H1 (cell line): ENCODE data around the gene ACYP2. TPM values are rescaled to one million over a fixed set of nuclear protein-coding genes. Genes with fewer than 3 reads are reported as not detected.

Experiments used
- CTCF ChIA-PET: fragments of 300-600 bp; sonication (Branson Sonifier 250); formaldehyde crosslinking; loops from one replicate; lab custom pipeline; 2021; ENCODE audit not compliant: partially characterized antibody; lab: Charles Lee
- POLR2A ChIA-PET: fragments of 300-600 bp; sonication (Branson Sonifier 250); formaldehyde crosslinking; loops from one replicate; lab custom pipeline; 2021; ENCODE audit warnings: inconsistent platforms; ENCODE audit not compliant: partially characterized antibody; lab: Charles Lee
- DNase-seq, 2 experiments: peaks; one replicate each; pipeline versions ENCODE4 v3.0.0 to v3.0.0-alpha.2; 2010 to 2022; ENCODE audit warnings: low spot score in 2 of 2, low read depth in 1 of 2, mixed read lengths in 1 of 2
- FAIRE-seq: peaks from 2 replicates; lab custom pipeline; 2011; peaks lifted over from hg19 to GRCh38; lab: Jason Lieb, UNC
- H2AFZ ChIP-seq: 2 replicates; pipeline ENCODE4 v1.8.1; 2012; ENCODE audit warnings: low read length, inconsistent platforms
- H2AK5ac ChIP-seq: 2 replicates; pipeline ENCODE4 v1.6.1; 2013; ENCODE audit warnings: low read depth, low read length
- H2BK120ac ChIP-seq: replicated peaks from 2 replicates; pipeline ENCODE3; 2013; ENCODE audit warnings: low read depth, low read length, inconsistent platforms
- H2BK12ac ChIP-seq: 2 replicates; pipeline ENCODE4 v1.6.1; 2013; ENCODE audit warnings: low read depth, low read length
- H2BK15ac ChIP-seq: 2 replicates; pipeline ENCODE4 v1.6.1; 2013; ENCODE audit warnings: low read length
- H2BK20ac ChIP-seq: 2 replicates; pipeline ENCODE4 v1.6.1; 2013; ENCODE audit warnings: low read length
- H2BK5ac ChIP-seq: 2 replicates; pipeline ENCODE4 v1.6.1; 2013; ENCODE audit warnings: low read depth, low read length
- H3K14ac ChIP-seq: 2 replicates; pipeline ENCODE4 v1.6.1; 2013; ENCODE audit warnings: inconsistent platforms; ENCODE audit not compliant: insufficient read length
- H3K18ac ChIP-seq: 2 replicates; pipeline ENCODE4 v1.6.1; 2013; ENCODE audit warnings: low read length; ENCODE audit errors: extremely low read depth
- H3K23ac ChIP-seq: 2 replicates; pipeline ENCODE4 v1.6.1; 2013; ENCODE audit warnings: inconsistent platforms; ENCODE audit not compliant: insufficient read length
- H3K23me2 ChIP-seq: 2 replicates; pipeline ENCODE4 v1.6.1; 2013; ENCODE audit warnings: low read depth, low read length
- H3K27ac ChIP-seq: 2 replicates; pipeline ENCODE4 v1.6.1; 2011; ENCODE audit warnings: low read depth, low read length, inconsistent platforms
- H3K27me3 ChIP-seq, 4 experiments: replicated peaks in 1 of 4; 1 replicate in 1 of 4; 2 replicates in 3 of 4; pipeline versions ENCODE4 v1.6.1 to v1.8.1; 2011 to 2013; ENCODE audit warnings: low read length in 3 of 4, mild to moderate bottlenecking in 3 of 4, inconsistent platforms in 2 of 4, mixed read lengths in 2 of 4, moderate library complexity in 1 of 4; ENCODE audit not compliant: control insufficient read depth in 3 of 4, insufficient read depth in 3 of 4; ENCODE audit errors: extremely low read depth in 1 of 4
- H3K36me3 ChIP-seq, 4 experiments: 2 replicates each; pipeline versions ENCODE4 v1.6.1 to v1.8.1; 2011 to 2013; ENCODE audit warnings: mild to moderate bottlenecking in 4 of 4, low read length in 3 of 4, moderate library complexity in 2 of 4, control low read depth in 1 of 4, inconsistent platforms in 1 of 4; ENCODE audit not compliant: insufficient read depth in 4 of 4, control insufficient read depth in 2 of 4
- H3K4ac ChIP-seq: replicated peaks from 2 replicates; pipeline ENCODE3; 2013; ENCODE audit warnings: low read length, low read depth, mixed read lengths, inconsistent platforms; ENCODE audit not compliant: insufficient read length
- H3K4me1 ChIP-seq, 4 experiments: replicated peaks in 1 of 4; 1 replicate in 1 of 4; 2 replicates in 3 of 4; pipeline versions ENCODE4 v1.6.1 to v1.8.1; 2011 to 2013; ENCODE audit warnings: low read length in 3 of 4, inconsistent platforms in 2 of 4, mixed read lengths in 1 of 4; ENCODE audit not compliant: insufficient read depth in 4 of 4, control insufficient read depth in 3 of 4
- H3K4me2 ChIP-seq, 2 experiments: 2 replicates each; pipeline versions ENCODE4 v1.6.1 to v1.8.1; 2011 to 2013; ENCODE audit warnings: low read depth in 2 of 2, low read length in 2 of 2, control low read depth in 1 of 2, inconsistent platforms in 1 of 2, mild to moderate bottlenecking in 1 of 2; ENCODE audit not compliant: insufficient read depth in 1 of 2
- H3K4me3 ChIP-seq, 4 experiments: fragments of 200-600, 300-600 bp in 1 of 4; sonication (generic), shearing (Covaris generic), sonication (Bioruptor Twin) in 1 of 4; 2 replicates each; pipeline versions ENCODE4 v1.5.1 to v1.8.1; 2011 to 2016; ENCODE audit warnings: low read length in 4 of 4, low read depth in 3 of 4, control low read depth in 2 of 4, inconsistent platforms in 2 of 4, mild to moderate bottlenecking in 2 of 4, mixed read lengths in 1 of 4, moderate library complexity in 1 of 4; ENCODE audit not compliant: insufficient read depth in 2 of 4; ENCODE audit errors: extremely low read depth in 1 of 4
- H3K56ac ChIP-seq: replicated peaks from 2 replicates; pipeline ENCODE3; 2013; ENCODE audit warnings: low read depth, mild to moderate bottlenecking, mixed read lengths, low read length, inconsistent platforms; ENCODE audit not compliant: insufficient read length
- H3K79me1 ChIP-seq: 2 replicates; pipeline ENCODE4 v1.6.1; 2013; ENCODE audit warnings: low read depth, low read length, control low read depth
- H3K79me2 ChIP-seq, 2 experiments: 2 replicates each; pipeline versions ENCODE4 v1.6.1 to v1.8.1; 2012 to 2013; ENCODE audit warnings: low read length in 2 of 2, mild to moderate bottlenecking in 2 of 2, inconsistent platforms in 1 of 2; ENCODE audit not compliant: insufficient read depth in 2 of 2, control insufficient read depth in 1 of 2
- H3K9ac ChIP-seq, 4 experiments: replicated peaks in 1 of 4; 1 replicate in 1 of 4; 2 replicates in 3 of 4; pipeline versions ENCODE4 v1.6.1 to v1.8.1; 2011 to 2013; ENCODE audit warnings: low read depth in 3 of 4, low read length in 3 of 4, control low read depth in 2 of 4, mild to moderate bottlenecking in 2 of 4, moderate library complexity in 2 of 4, inconsistent platforms in 1 of 4; ENCODE audit errors: extremely low read depth in 1 of 4
- H3K9me3 ChIP-seq, 2 experiments: 2 replicates each; pipeline versions ENCODE4 v1.6.1 to v1.8.1; 2012 to 2013; ENCODE audit warnings: mild to moderate bottlenecking in 2 of 2, moderate library complexity in 2 of 2, control low read depth in 1 of 2, inconsistent platforms in 1 of 2, low read depth in 1 of 2, low read length in 1 of 2, mixed read lengths in 1 of 2; ENCODE audit not compliant: insufficient read depth in 2 of 2
- H4K20me1 ChIP-seq, 2 experiments: replicated peaks in 1 of 2; 2 replicates each; pipeline versions ENCODE3 to v1.8.1; 2011 to 2013; ENCODE audit warnings: inconsistent platforms in 2 of 2, low read length in 2 of 2, mild to moderate bottlenecking in 1 of 2; ENCODE audit not compliant: insufficient read depth in 2 of 2, control insufficient read depth in 1 of 2
- H4K5ac ChIP-seq: 2 replicates; pipeline ENCODE4 v1.6.1; 2013; ENCODE audit warnings: low read length, low read depth, mixed read lengths, inconsistent platforms; ENCODE audit not compliant: insufficient read length
- H4K8ac ChIP-seq: 2 replicates; pipeline ENCODE4 v1.8.0; 2013; ENCODE audit warnings: mild to moderate bottlenecking, moderate library complexity, low read length, inconsistent platforms; ENCODE audit not compliant: insufficient read depth; ENCODE audit errors: extremely low read depth
- H4K91ac ChIP-seq: replicated peaks from 2 replicates; pipeline ENCODE3; 2013; ENCODE audit warnings: low read length, mixed read lengths, inconsistent platforms; ENCODE audit not compliant: insufficient read length
- ZNF274 ChIP-seq: IDR thresholded peaks from 2 replicates; pipeline ENCODE4 v1.7.0; 2012; ENCODE audit warnings: low read length, borderline replicate concordance; ENCODE audit errors: extremely low read depth
- WGBS, 2 experiments: shearing (Covaris generic) in 1 of 2; methylation state at CpG; one replicate each; pipeline versions ENCODE4 v1.1.6 to v1.1.7; 2013 to 2015; ENCODE audit warnings: low lambda C conversion rate in 2 of 2, mixed read lengths in 2 of 2, inconsistent platforms in 1 of 2, low coverage in 1 of 2, missing lambda C conversion rate in 1 of 2; ENCODE audit not compliant: insufficient replicate concordance in 2 of 2, insufficient coverage in 1 of 2, insufficient read length in 1 of 2; ENCODE audit errors: extremely low coverage in 1 of 2, missing lambda C conversion rate in 1 of 2; 5-methylcytosine and 5-hydroxymethylcytosine counted together
- polyA plus RNA-seq, 7 experiments: library from polyadenylated mRNA; depleted of rRNA in 3 of 7; stranded (reverse) in 5 of 7; unstranded in 2 of 7; fragments of >200 nt in 5 of 7; fragments of 200-250 nt in 2 of 7; gene quantifications; 1 replicate in 5 of 7; 2 replicates in 1 of 7; 4 replicates in 1 of 7; pipeline versions ENCODE4 v1.2.1 to v1.2.3, GENCODE V29; 2011 to 2013; ENCODE audit warnings: missing spikeins in 2 of 7, mixed read lengths in 2 of 7
- total RNA-seq: library from RNA; stranded (reverse); fragmentation: NEBNext Ultra II Directional; extraction: Animal tissue kit (Norgen Biotek cat#: 25700); gene quantifications from 2 replicates; pipeline ENCODE4 v1.2.1, GENCODE V29; 2021

Gene ACYP2
- total and polyA plus RNA-seq, 2 of the 8 experiments (the other 6 are each of a cell fraction or from before 2014, with no cell fraction given): 3.4 to 4.4 TPM

- H3K9ac ChIP-seq: no peak overlapping the region
- no peak overlapping the region; a peak in 1 of 8 replicates for H3K4me3 ChIP-seq
- no peak for TF ChIP-seq ZNF274
These were observed 175.1 kb downstream of the ACYP2 start for GRCh38 chr2:54290356-54291025.

More at GRCh38 chr2:54290356-54291025, 175.1 kb downstream of the ACYP2 start:
- no peak overlapping the region for H2BK5ac ChIP-seq
- no peak overlapping the region for H3K4ac ChIP-seq
- H4K20me1 ChIP-seq: no peaks in the 10 kb centered on the region
- H3K14ac ChIP-seq: no peak overlapping the region
- peaks cover 0 to 3% (median 1%) of the 10 kb centered on the region in 4 experiments; a peak in 2 of 7 replicates for H3K4me1 ChIP-seq
- DNase-seq (no peak), FAIRE-seq (no peak)
- H2BK20ac ChIP-seq: no peak overlapping the region
- CTCF ChIA-PET: interaction anchor here (1.2 to 1.6 kb wide), 2 partner anchors 11 to 12 kb away, joined by 4 to 8 read pairs; no protein-coding TSS in a partner anchor
- H3K23ac ChIP-seq: no peak overlapping the region
- WGBS, 2 experiments: 59% methylated on average over 9 of the region's 9 CpGs; no CpG with 5 or more reads in 1 of the 2 experiments
- POLR2A ChIA-PET: interaction anchor here (0.6 kb wide), 1 partner anchor 189 kb away, joined by 3 read pairs; no protein-coding TSS in a partner anchor
- H2AK5ac ChIP-seq: no peak overlapping the region
- H2BK12ac ChIP-seq: no peak overlapping the region
- H3K4me2 ChIP-seq: 0 out of 4 replicates have a peak overlapping the region, but pooled peaks of 1 of the 2 experiments have one; percentile 26
- no peaks in the 10 kb centered on the region for H3K36me3 ChIP-seq
- H3K56ac ChIP-seq: no peak overlapping the region
- no peaks in the 10 kb centered on the region for H3K79me2 ChIP-seq
- no peak overlapping the region for H3K18ac ChIP-seq
- no peak overlapping the region for H4K5ac ChIP-seq
- H3K9me3 ChIP-seq: no peaks in the 10 kb centered on the region
- H3K23me2 ChIP-seq: no peaks in the 10 kb centered on the region
- no peak overlapping the region for H2AFZ ChIP-seq
- H2BK120ac ChIP-seq: no peak overlapping the region
- H4K8ac ChIP-seq: no peak overlapping the region
- H3K79me1 ChIP-seq: no peaks in the 10 kb centered on the region
- H3K27me3 ChIP-seq: peaks cover 10 to 28% (median 24%) of the 10 kb centered on the region in 4 experiments
- H2BK15ac ChIP-seq: no peak overlapping the region
- no peak overlapping the region for H3K27ac ChIP-seq
- no peak overlapping the region for H4K91ac ChIP-seq
